Esophagus muscularis mucosa (tissue), 4 donors: ENCODE measurements around the gene RPIA. TPM values are rescaled to one million over a fixed set of nuclear protein-coding genes. Genes with fewer than 3 reads are reported as not detected.

Experiments used
- DNase-seq: peaks from one replicate; pipeline ENCODE4 v3.0.0-alpha.2; 2017; ENCODE audit errors: extremely low spot score
- H3K27ac ChIP-seq, 4 donors: fragments of 200-600 bp; sonication (generic); replicated peaks in 1 of 4; 1 replicate in 3 of 4; 2 replicates in 1 of 4; pipeline ENCODE4 v1.5.1; 2016 to 2019; ENCODE audit warnings: mild to moderate bottlenecking in 1 of 4
- H3K27me3 ChIP-seq, 4 donors: fragments of 200-600 bp; sonication (generic); one replicate each; pipeline versions ENCODE4 v1.5.1 to v1.6.0; 2016 to 2019
- H3K36me3 ChIP-seq, 4 donors: fragments of 200-600 bp; sonication (generic); one replicate each; pipeline ENCODE4 v1.5.1; 2016 to 2019
- H3K4me1 ChIP-seq, 4 donors: fragments of 200-600 bp; sonication (generic); one replicate each; pipeline ENCODE4 v1.5.1; 2016 to 2019
- H3K4me3 ChIP-seq, 4 donors: fragments of 200-600 bp; sonication (generic); 1 replicate in 2 of 4; 2 replicates in 2 of 4; pipeline ENCODE4 v1.5.1; 2016 to 2019; ENCODE audit warnings: mild to moderate bottlenecking in 4 of 4, moderate library complexity in 1 of 4
- H3K9me3 ChIP-seq, 4 donors: fragments of 200-600 bp; sonication (generic); 1 replicate in 3 of 4; 2 replicates in 1 of 4; pipeline ENCODE4 v1.5.1; 2016 to 2019
- EP300 ChIP-seq: sonication (generic); formaldehyde crosslinking; IDR thresholded peaks from one replicate; pipeline ENCODE4 v1.6.1; 2017; ENCODE audit warnings: antibody characterized with exemption
- POLR2A ChIP-seq: fragments of 450-650 bp; IDR thresholded peaks from one replicate; pipeline ENCODE4 v1.6.1; 2017; ENCODE audit warnings: antibody characterized with exemption, moderate library complexity, mild to moderate bottlenecking, low read depth
- POLR2AphosphoS5 ChIP-seq, 2 donors: sonication (generic); formaldehyde crosslinking; IDR thresholded peaks; one replicate each; pipeline ENCODE4 v1.6.1; 2017; ENCODE audit warnings: antibody characterized with exemption in 2 of 2
- WGBS: methylation state at CpG from one replicate; pipeline ENCODE4 v1.1.5; 2018; 5-methylcytosine and 5-hydroxymethylcytosine counted together
- intact Hi-C: fragments of 100-400 bp; cut with DNase I; formaldehyde crosslinking; loops from one replicate; pipeline ENCODE4 v1.15.1; 2023
- total RNA-seq, 4 donors: library from RNA; depleted of rRNA; stranded (reverse); fragments of >200 nt; gene quantifications; one replicate each; pipeline versions ENCODE4 v1.1.0 to v1.2.1, GENCODE V29; 2016
- TF ChIP-seq, protein P1 (sequence below), 3 experiments: fragments of 200-600 bp in 2 of 3; fragments of 450-650 bp in 1 of 3; sonication (generic) in 2 of 3; IDR thresholded peaks; one replicate each; pipeline ENCODE4 v1.5.1; 2017 to 2019; ENCODE audit warnings: antibody characterized with exemption in 3 of 3, mild to moderate bottlenecking in 2 of 3, moderate library complexity in 1 of 3

RPIA gene
- total RNA-seq, 4 donors from 2014 or later = 6.6 to 8.6 (median 7.4) TPM

DNA sequence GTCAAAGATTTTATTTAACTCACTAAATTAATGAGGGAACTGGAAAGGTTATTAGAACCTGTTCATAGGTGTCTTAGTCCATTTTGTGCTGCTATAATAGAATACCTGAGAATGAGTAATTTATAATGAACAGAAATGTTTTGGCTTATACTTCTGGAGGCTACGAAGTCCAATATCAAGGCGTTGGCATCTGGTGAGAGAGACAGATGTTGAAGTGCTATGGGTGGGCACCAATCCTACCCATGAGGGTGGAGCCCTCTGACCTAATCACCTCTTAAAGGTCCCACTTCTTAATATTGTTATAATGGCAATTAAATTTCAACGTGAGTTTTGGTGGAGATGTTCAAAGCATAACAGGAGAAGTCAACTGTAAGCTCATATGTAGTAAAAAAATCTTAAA, 5.1 kb downstream of the RPIA start:
- H3K4me1 ChIP-seq = peaks cover 9 to 24% (median 19%) of the 10 kb centered on the region in 4 donors
- no peak overlapping the region for H3K27ac ChIP-seq
- WGBS = 89% methylated on average over 3 of the region's 3 CpGs
- intact Hi-C loops = no loop called here
- no peaks in the 10 kb centered on the region for H3K27me3 ChIP-seq
- H3K36me3 ChIP-seq = peaks cover 0 to 26% (median 16%) of the 10 kb centered on the region in 4 donors
- no peak for DNase-seq
- TF ChIP-seq, protein P1, sequence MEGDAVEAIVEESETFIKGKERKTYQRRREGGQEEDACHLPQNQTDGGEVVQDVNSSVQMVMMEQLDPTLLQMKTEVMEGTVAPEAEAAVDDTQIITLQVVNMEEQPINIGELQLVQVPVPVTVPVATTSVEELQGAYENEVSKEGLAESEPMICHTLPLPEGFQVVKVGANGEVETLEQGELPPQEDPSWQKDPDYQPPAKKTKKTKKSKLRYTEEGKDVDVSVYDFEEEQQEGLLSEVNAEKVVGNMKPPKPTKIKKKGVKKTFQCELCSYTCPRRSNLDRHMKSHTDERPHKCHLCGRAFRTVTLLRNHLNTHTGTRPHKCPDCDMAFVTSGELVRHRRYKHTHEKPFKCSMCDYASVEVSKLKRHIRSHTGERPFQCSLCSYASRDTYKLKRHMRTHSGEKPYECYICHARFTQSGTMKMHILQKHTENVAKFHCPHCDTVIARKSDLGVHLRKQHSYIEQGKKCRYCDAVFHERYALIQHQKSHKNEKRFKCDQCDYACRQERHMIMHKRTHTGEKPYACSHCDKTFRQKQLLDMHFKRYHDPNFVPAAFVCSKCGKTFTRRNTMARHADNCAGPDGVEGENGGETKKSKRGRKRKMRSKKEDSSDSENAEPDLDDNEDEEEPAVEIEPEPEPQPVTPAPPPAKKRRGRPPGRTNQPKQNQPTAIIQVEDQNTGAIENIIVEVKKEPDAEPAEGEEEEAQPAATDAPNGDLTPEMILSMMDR (IDR thresholded peaks at IDR 0.05) = no peak
- no peak for TF ChIP-seq POLR2AphosphoS5 (IDR thresholded peaks at IDR 0.05)
- no peak for TF ChIP-seq EP300
- TF ChIP-seq POLR2A = no peak
- H3K4me3 ChIP-seq = no peak overlapping the region
- H3K9me3 ChIP-seq = no peaks in the 10 kb centered on the region

DNA sequence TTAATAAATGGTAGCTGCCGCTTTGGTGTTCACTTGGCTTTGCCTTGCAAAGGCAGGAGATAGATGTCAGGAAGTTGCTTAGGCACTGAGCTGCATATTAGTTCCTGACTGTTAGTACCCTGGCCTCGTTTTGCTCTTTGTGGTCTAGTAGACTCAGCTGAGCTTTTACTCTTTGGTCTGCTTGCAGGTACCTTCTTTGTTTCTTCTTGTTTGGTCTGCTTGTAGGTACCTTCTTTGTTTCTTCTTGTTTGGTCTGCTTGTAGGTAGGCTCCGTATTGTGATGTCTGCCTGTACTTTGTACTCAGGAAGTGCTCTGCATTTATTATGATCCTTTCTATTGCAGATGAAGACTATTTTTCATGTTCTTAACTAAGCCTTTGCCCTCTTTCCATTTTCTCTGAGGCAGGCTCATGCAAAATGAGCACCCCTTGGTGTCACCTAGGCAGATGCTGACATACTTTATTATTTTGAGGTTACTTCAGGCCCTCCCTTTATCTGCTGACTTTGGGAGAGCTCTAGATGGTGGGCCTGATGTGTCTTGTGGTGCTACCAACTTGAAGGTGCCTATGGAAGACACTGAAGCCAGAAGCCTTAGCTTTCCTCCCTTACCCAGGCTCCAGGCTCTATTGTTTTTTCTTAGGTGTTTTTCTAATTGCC, 6.0 kb downstream of the RPIA start:
- WGBS = 80% methylated on average over 3 of the region's 3 CpGs
- intact Hi-C loops = no loop called here
- H3K4me3 ChIP-seq = no peak overlapping the region
- no peaks in the 10 kb centered on the region for H3K27me3 ChIP-seq
- peaks cover 0 to 32% (median 20%) of the 10 kb centered on the region in 4 donors for H3K36me3 ChIP-seq
- peaks cover 5 to 20% (median 15%) of the 10 kb centered on the region in 4 donors for H3K4me1 ChIP-seq
- H3K9me3 ChIP-seq = no peaks in the 10 kb centered on the region
- no peak for DNase-seq
- TF ChIP-seq POLR2AphosphoS5 (IDR thresholded peaks at IDR 0.05) = no peak
- TF ChIP-seq, protein P1 (IDR thresholded peaks at IDR 0.05) = no peak
- no peak for TF ChIP-seq POLR2A
- TF ChIP-seq EP300 = no peak
- H3K27ac ChIP-seq = no peak overlapping the region

DNA sequence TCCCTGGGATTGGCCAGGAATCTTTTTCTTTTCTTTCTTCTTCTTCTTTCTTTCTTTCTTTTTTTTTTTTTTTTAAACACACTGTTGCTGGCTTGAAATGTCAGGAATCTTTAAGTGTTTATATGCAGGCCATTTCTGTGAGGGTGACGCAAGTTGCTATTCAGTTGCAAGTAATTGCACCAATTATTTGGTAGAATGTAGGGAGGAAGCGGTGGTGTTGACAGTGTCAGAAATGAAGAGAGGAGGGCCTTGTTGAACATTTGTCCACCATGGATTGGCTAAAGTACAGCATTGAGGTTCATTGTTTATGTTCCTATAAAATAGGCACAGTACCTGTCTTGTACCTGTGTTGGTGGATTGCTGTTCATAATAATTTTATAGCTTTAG, 6.5 kb downstream of the RPIA start:
- H3K4me3 ChIP-seq = no peak overlapping the region
- no peaks in the 10 kb centered on the region for H3K9me3 ChIP-seq
- H3K36me3 ChIP-seq = peaks cover under 1 to 37% (median 26%) of the 10 kb centered on the region in 4 donors
- intact Hi-C loops = no loop called here
- 97% methylated on average over 2 of the region's 2 CpGs for WGBS
- no peak overlapping the region for H3K27ac ChIP-seq
- TF ChIP-seq POLR2AphosphoS5 (IDR thresholded peaks at IDR 0.05) = no peak
- TF ChIP-seq POLR2A = no peak
- TF ChIP-seq, protein P1 (IDR thresholded peaks at IDR 0.05) = no peak
- TF ChIP-seq EP300 = no peak
- H3K27me3 ChIP-seq = no peaks in the 10 kb centered on the region
- H3K4me1 ChIP-seq = peaks cover 0 to 14% (median 10%) of the 10 kb centered on the region in 4 donors
- no peak for DNase-seq

DNA sequence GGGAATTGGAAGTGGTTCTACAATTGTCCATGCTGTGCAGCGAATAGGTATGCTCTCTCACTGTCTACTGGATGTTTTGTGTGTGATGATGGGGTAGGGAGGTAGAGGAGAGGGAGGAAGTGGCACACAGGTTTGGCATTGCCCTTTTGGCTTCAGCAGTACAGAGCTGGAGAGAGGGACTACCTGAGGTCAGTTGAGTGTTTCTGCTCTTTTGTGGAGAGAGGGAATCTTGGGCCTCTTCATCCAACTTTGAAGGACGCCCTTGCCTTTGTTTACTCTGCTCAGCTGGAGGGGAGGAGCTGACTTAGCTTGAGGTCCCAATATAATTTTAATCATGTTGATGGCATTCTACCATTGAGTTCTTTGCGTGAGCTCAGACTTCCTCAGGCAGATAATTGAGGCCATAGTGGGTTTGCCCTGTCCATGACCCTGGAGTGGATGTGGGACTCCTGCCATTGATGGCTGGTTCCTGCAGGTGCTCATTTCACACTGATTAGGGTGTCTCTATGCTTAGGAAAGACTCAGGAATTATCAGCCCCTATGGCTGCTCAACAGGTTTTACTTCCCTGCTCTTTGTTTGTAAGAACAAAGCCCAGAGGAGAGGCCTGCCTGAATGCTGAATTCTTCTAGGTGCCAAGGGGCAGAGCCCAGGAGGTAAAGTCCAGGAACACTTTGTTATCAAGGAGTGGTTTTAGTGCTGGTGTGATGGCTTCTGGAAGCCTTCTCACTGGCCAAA, 7.2 kb downstream of the RPIA start:
- Histone ChIP-seq H3K27me3 (no peaks in the 10 kb centered on the region), H3K27ac (no peak overlapping the region), H3K4me3 (no peak overlapping the region), H3K4me1 (peaks cover 0 to 9% (median 5%) of the 10 kb centered on the region in 4 donors), H3K36me3 (peaks cover 5 to 43% (median 32%) of the 10 kb centered on the region in 4 donors), H3K9me3 (no peaks in the 10 kb centered on the region)
- intact Hi-C loops = no loop called here
- no peak for TF ChIP-seq POLR2A
- TF ChIP-seq, protein P1 (IDR thresholded peaks at IDR 0.05) = no peak
- no peak for TF ChIP-seq EP300
- TF ChIP-seq POLR2AphosphoS5 (IDR thresholded peaks at IDR 0.05) = no peak
- 82% methylated on average over 2 of the region's 3 CpGs for WGBS
- DNase-seq = no peak
